OCI-LY7 (cell line): ENCODE data around the gene GK2. TPM values are rescaled to one million over a fixed set of nuclear protein-coding genes. Genes with fewer than 3 reads are reported as not detected.

Experiments used
- BruUV-seq: library from RNA; stranded (reverse); fragments of 400-500 nt; replicated peaks from 2 replicates; lab custom pipeline; 2021; lab: Mats Ljungman, UMichigan
- CTCF ChIA-PET: fragments of 300-600 bp; sonication (Branson Sonifier 250); formaldehyde crosslinking; loops from one replicate; lab custom pipeline; 2022; ENCODE audit warnings: antibody characterized with exemption; ENCODE audit not compliant: unreplicated experiment; lab: Charles Lee
- POLR2A ChIA-PET: fragments of 300-600 bp; sonication (Branson Sonifier 250); formaldehyde crosslinking; loops from one replicate; lab custom pipeline; 2022; ENCODE audit warnings: antibody characterized with exemption; lab: Charles Lee
- DNase-seq: peaks from one replicate; pipeline ENCODE4 v3.0.0-alpha.2; 2015; ENCODE audit warnings: low spot score
- H2AFZ ChIP-seq: fragments of 200-600 bp; sonication (generic), shearing (Covaris generic); 2 replicates; pipeline ENCODE4 v1.6.1; 2014; ENCODE audit warnings: mild to moderate bottlenecking, antibody characterized with exemption, low read length, moderate library complexity
- H3K27ac ChIP-seq: fragments of 200-600 bp; sonication (generic); 2 replicates; pipeline ENCODE4 v1.5.1; 2014; ENCODE audit warnings: mixed run types, low read depth, mild to moderate bottlenecking, moderate library complexity, low read length, inconsistent platforms; ENCODE audit not compliant: poor library complexity, severe bottlenecking
- H3K36me3 ChIP-seq: fragments of 200-600 bp; sonication (generic); 2 replicates; pipeline ENCODE4 v1.6.1; 2014; ENCODE audit warnings: mild to moderate bottlenecking, antibody characterized with exemption, low read length, moderate library complexity, mixed read lengths; ENCODE audit not compliant: insufficient read depth
- H3K4me1 ChIP-seq: fragments of 200-600 bp; sonication (generic); 2 replicates; pipeline ENCODE4 v1.5.1; 2014; ENCODE audit warnings: mild to moderate bottlenecking, low read length; ENCODE audit not compliant: insufficient read depth, poor library complexity, severe bottlenecking
- H3K4me2 ChIP-seq: fragments of 200-600 bp; sonication (generic); 2 replicates; pipeline ENCODE4 v1.6.1; 2014; ENCODE audit warnings: mild to moderate bottlenecking, low read length
- H3K4me3 ChIP-seq: fragments of 200-600 bp; sonication (generic); 2 replicates; pipeline ENCODE4 v1.5.1; 2014; ENCODE audit warnings: mild to moderate bottlenecking, low read depth, low read length; ENCODE audit not compliant: poor library complexity, severe bottlenecking
- H3K79me2 ChIP-seq: fragments of 200-600 bp; sonication (generic); 2 replicates; pipeline ENCODE4 v1.6.1; 2016; ENCODE audit warnings: low read depth, mild to moderate bottlenecking, low read length, moderate library complexity, mixed read lengths; ENCODE audit not compliant: insufficient read depth
- H3K9me2 ChIP-seq: fragments of 200-600 bp; sonication (generic); 2 replicates; pipeline ENCODE4 v1.6.1; 2016; ENCODE audit warnings: mild to moderate bottlenecking, low read length, mixed read lengths; ENCODE audit not compliant: insufficient read depth
- H3K9me3 ChIP-seq: fragments of 200-600 bp; sonication (generic); 2 replicates; pipeline ENCODE4 v1.6.1; 2014; ENCODE audit warnings: mild to moderate bottlenecking, mixed run types, low read length, mixed read lengths
- H4K20me1 ChIP-seq: fragments of 200-600 bp; sonication (generic); 2 replicates; pipeline ENCODE4 v1.6.1; 2014; ENCODE audit warnings: mild to moderate bottlenecking, antibody characterized with exemption, low read length, moderate library complexity, mixed read lengths; ENCODE audit not compliant: insufficient read depth
- EZH2phosphoT487 ChIP-seq: fragments of 200-600 bp; sonication (generic); IDR thresholded peaks from 2 replicates; pipeline ENCODE4 v1.6.1; 2018; ENCODE audit warnings: low read depth, borderline replicate concordance, mild to moderate bottlenecking, mixed run types, antibody characterized with exemption, low read length, moderate library complexity, mixed read lengths
- intact Hi-C: fragments of 100-400 bp; cut with micrococcal nuclease; formaldehyde crosslinking; loops from one replicate; pipeline ENCODE4 v1.10.0; 2022; ENCODE audit not compliant: unreplicated experiment
- total RNA-seq, 2 experiments: library from RNA; depleted of rRNA in 1 of 2; stranded (reverse); fragments of >200 nt in 1 of 2; shearing (Covaris generic) in 1 of 2; gene quantifications; 2 replicates each; pipeline ENCODE4 v1.2.3, GENCODE V29; 2014 to 2022
- TF ChIP-seq, protein P1 (sequence below): fragments of 200-600 bp; sonication (generic); conservative IDR thresholded peaks from 2 replicates; pipeline ENCODE4 v1.5.1; 2014; ENCODE audit warnings: mild to moderate bottlenecking, antibody characterized with exemption, low read length, moderate library complexity, mixed read lengths

GK2 gene
- total RNA-seq, 2 experiments from 2014 or later, result not detected

DNA sequence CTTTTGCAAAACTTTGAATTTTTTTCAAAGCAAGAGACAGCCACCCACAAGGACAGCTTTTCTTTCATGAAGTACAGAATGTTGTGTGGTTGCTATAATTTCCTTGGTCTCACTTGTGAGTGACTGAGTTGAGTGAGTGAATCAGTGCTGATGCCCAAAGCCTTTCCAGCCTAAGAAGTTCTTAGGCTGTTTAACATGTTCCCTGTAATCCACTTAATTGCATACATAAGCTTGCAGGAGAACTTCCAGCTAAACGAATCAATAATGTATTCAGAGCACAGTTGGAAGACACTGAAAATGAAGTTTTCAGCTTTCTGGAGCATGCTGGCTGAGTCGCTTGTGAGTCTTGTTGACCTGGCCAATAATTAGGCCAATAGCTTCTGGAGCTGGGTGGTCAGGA is 42.0 kb upstream of the GK2 start:
- TF ChIP-seq EZH2phosphoT487, result no peak
- TF ChIP-seq, protein P1, sequence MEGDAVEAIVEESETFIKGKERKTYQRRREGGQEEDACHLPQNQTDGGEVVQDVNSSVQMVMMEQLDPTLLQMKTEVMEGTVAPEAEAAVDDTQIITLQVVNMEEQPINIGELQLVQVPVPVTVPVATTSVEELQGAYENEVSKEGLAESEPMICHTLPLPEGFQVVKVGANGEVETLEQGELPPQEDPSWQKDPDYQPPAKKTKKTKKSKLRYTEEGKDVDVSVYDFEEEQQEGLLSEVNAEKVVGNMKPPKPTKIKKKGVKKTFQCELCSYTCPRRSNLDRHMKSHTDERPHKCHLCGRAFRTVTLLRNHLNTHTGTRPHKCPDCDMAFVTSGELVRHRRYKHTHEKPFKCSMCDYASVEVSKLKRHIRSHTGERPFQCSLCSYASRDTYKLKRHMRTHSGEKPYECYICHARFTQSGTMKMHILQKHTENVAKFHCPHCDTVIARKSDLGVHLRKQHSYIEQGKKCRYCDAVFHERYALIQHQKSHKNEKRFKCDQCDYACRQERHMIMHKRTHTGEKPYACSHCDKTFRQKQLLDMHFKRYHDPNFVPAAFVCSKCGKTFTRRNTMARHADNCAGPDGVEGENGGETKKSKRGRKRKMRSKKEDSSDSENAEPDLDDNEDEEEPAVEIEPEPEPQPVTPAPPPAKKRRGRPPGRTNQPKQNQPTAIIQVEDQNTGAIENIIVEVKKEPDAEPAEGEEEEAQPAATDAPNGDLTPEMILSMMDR, result no peak
- POLR2A ChIA-PET, result no interaction called here
- H2AFZ ChIP-seq, result no peak overlapping the region

GRCh38 chr4:79446145-79446544 is 38.1 kb upstream of the GK2 start:
- no peak overlapping the region for H3K4me2 ChIP-seq
- BruUV-seq, result no TSS peak
- no peak overlapping the region for H3K4me3 ChIP-seq
- H4K20me1 ChIP-seq, result no peaks in the 10 kb centered on the region
- H3K9me2 ChIP-seq, result no peaks in the 10 kb centered on the region
- no peak overlapping the region for H2AFZ ChIP-seq
- no peak overlapping the region for H3K27ac ChIP-seq
- intact Hi-C loops, result no loop called here
- ChIA-PET POLR2A (no interaction called here), CTCF (no interaction called here)
- H3K36me3 ChIP-seq, result no peaks in the 10 kb centered on the region
- no peaks in the 10 kb centered on the region for H3K9me3 ChIP-seq
- no peaks in the 10 kb centered on the region for H3K4me1 ChIP-seq
- DNase-seq, result no peak
- no peak for TF ChIP-seq EZH2phosphoT487
- TF ChIP-seq, protein P1, result no peak
- no peaks in the 10 kb centered on the region for H3K79me2 ChIP-seq

More for the DNA sequence above, 42.0 kb upstream of the GK2 start:
- no peaks in the 10 kb centered on the region for H3K79me2 ChIP-seq
- DNase-seq, result no peak
- no TSS peak for BruUV-seq
- no peaks in the 10 kb centered on the region for H3K9me2 ChIP-seq
- no peaks in the 10 kb centered on the region for H3K9me3 ChIP-seq
- CTCF ChIA-PET, result no interaction called here
- H3K4me1 ChIP-seq, result no peaks in the 10 kb centered on the region
- no peaks in the 10 kb centered on the region for H3K36me3 ChIP-seq
- no peak overlapping the region for H3K4me3 ChIP-seq
- intact Hi-C loops, result no loop called here
- H3K4me2 ChIP-seq, result no peak overlapping the region
- no peaks in the 10 kb centered on the region for H4K20me1 ChIP-seq
- no peak overlapping the region for H3K27ac ChIP-seq

DNA sequence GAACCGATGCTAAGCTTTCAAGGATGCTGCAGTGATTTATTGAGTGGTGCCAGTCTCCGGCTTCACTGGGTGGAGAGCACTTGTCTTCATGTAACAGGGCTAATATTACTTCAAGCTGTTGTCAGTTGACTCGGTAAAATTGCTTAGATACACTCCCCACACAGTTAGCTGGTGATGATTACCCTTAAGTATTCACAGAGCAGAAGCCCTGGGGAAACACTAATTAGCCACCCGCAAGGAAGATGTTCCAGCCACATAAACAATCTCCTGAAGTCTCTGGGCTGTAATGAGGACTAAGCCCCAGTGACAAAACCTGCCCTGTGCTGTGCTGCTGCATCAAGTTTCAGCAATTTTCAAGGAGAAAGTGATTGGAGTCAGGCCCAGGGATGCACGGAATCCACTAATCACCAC is 37.3 kb upstream of the GK2 start:
- H3K9me3 ChIP-seq, result no peaks in the 10 kb centered on the region
- no peak for TF ChIP-seq EZH2phosphoT487
- TF ChIP-seq, protein P1, result no peak
- POLR2A ChIA-PET, result interaction anchor here (0.6 kb wide), 1 partner anchor 78 kb away, joined by 4 read pairs; no protein-coding TSS in a partner anchor
- intact Hi-C loops, result no loop called here
- no peak overlapping the region for H3K27ac ChIP-seq
- CTCF ChIA-PET, result no interaction called here
- no peaks in the 10 kb centered on the region for H3K79me2 ChIP-seq
- H4K20me1 ChIP-seq, result no peaks in the 10 kb centered on the region
- H3K4me3 ChIP-seq, result no peak overlapping the region
- no peaks in the 10 kb centered on the region for H3K4me1 ChIP-seq
- no peak overlapping the region for H2AFZ ChIP-seq
- DNase-seq, result no peak
- no TSS peak for BruUV-seq
- no peak overlapping the region for H3K4me2 ChIP-seq
- no peaks in the 10 kb centered on the region for H3K36me3 ChIP-seq
- no peaks in the 10 kb centered on the region for H3K9me2 ChIP-seq
